ENCODE results near the gene GCC2. TPM values are rescaled to one million over a fixed set of nuclear protein-coding genes. Genes with fewer than 3 reads are reported as not detected.

The GCC2 gene
- total and polyA plus RNA-seq, 2 donors (not counting 3 experiments of a cell fraction or from before 2014, with no cell fraction given), result 4.1 to 38.7 TPM

DNA sequence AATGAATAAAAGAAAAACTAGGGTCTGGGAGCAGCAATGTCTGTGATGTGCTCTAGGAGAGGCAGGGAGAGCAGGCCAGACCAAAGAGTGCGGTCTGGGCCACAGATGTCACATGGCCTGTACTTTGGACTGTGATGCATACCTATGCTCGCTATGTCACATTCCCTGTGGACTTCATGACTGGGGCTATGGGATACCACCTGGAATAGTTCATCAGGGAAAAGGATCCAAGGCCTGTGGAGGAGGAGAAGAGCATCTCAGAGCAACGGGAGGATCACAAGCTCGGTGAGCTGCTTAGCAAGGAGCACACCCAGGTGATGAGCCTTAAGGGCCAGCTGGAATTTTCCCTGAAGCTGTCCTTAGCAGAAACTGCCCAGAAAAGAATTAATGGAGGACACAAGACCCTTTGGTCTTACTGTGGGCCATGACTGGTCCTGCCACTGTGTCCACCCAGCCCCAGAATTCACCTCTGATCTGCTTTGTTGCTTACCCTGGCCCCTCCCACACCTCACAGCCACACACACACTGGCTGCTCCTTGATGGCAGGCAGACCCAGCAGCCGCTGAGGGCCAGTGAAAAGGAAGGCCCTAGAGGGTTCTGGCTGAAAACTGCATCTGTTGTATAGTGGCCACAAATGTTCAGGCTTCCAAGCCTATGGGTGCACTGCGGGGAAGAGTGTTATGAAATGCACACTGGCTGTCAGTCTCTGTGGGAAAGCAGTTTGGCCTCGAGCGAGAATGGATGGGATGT, 25.3 kb upstream of the GCC2 start:
- no peak overlapping the region for H2AFZ ChIP-seq (ENCODE audit: low read depth, low read length)
- no TSS peak for BruUV-seq (replicated peaks)
- DNase-seq (ENCODE audit: low read depth, low spot score) (no peak), FAIRE-seq (no peak)
- dilution Hi-C loops (cut with MboI; ENCODE audit: extremely low pct_ligation_motif_present, low sequenced_read_pairs) (no loop called here), intact Hi-C loops (cut with micrococcal nuclease) (loop anchor here (2.0 kb wide), 1 partner anchor 39 kb away; no protein-coding TSS in a partner anchor)
- ChIA-PET POLR2A (no interaction called here), CTCF (no interaction called here)
- no peak for TF ChIP-seq FOS (IDR thresholded peaks at IDR 0.05; ENCODE audit: borderline replicate concordance, insufficient read depth, low read length)
- TF ChIP-seq GATA2 (IDR thresholded peaks at IDR 0.05; ENCODE audit: insufficient read depth, insufficient read length, low read depth, low read length), result no peak
- TF ChIP-seq JUN (IDR thresholded peaks at IDR 0.05; ENCODE audit: borderline replicate concordance, insufficient read depth, insufficient read length, low read depth), result no peak
- no peak for TF ChIP-seq EZH2 (IDR thresholded peaks at IDR 0.05; ENCODE audit: borderline replicate concordance, low read depth, low read length, severe bottlenecking)
- no peak for TF ChIP-seq MYC (IDR thresholded peaks at IDR 0.05; ENCODE audit: low read depth, low read length)
- TF ChIP-seq, protein P1, sequence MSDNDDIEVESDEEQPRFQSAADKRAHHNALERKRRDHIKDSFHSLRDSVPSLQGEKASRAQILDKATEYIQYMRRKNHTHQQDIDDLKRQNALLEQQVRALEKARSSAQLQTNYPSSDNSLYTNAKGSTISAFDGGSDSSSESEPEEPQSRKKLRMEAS (IDR thresholded peaks at IDR 0.05; ENCODE audit: insufficient read depth, insufficient read length), result no peak
- TF ChIP-seq, protein P2, sequence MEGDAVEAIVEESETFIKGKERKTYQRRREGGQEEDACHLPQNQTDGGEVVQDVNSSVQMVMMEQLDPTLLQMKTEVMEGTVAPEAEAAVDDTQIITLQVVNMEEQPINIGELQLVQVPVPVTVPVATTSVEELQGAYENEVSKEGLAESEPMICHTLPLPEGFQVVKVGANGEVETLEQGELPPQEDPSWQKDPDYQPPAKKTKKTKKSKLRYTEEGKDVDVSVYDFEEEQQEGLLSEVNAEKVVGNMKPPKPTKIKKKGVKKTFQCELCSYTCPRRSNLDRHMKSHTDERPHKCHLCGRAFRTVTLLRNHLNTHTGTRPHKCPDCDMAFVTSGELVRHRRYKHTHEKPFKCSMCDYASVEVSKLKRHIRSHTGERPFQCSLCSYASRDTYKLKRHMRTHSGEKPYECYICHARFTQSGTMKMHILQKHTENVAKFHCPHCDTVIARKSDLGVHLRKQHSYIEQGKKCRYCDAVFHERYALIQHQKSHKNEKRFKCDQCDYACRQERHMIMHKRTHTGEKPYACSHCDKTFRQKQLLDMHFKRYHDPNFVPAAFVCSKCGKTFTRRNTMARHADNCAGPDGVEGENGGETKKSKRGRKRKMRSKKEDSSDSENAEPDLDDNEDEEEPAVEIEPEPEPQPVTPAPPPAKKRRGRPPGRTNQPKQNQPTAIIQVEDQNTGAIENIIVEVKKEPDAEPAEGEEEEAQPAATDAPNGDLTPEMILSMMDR (IDR thresholded peaks at IDR 0.05; ENCODE audit: extremely low read depth in 1 of 2, insufficient read depth in 1 of 2, low read depth in 1 of 2, low read length in 2 of 2), result no peak
- TF ChIP-seq POLR2AphosphoS5 (IDR thresholded peaks at IDR 0.05; ENCODE audit: insufficient read depth, low read depth, low read length), result no peak
- no peak for TF ChIP-seq POLR2A (IDR thresholded peaks at IDR 0.05; ENCODE audit: low read depth, low read length)
- H3K36me3 ChIP-seq (ENCODE audit: control insufficient read depth in 2 of 2, extremely low read depth in 1 of 2, insufficient read depth in 2 of 2, low read length in 2 of 2), result no peaks in the 10 kb centered on the region
- H3K9me1 ChIP-seq (replicated peaks; ENCODE audit: control insufficient read depth, extremely low read depth, insufficient read depth, low read length), result no peaks in the 10 kb centered on the region
- no peaks in the 10 kb centered on the region for H3K79me2 ChIP-seq (ENCODE audit: control insufficient read depth, insufficient read depth, low read length)
- H3K27me3 ChIP-seq (ENCODE audit: control insufficient read depth in 2 of 2, insufficient read depth in 2 of 2, low read length in 2 of 2), result peaks cover 9 to 11% of the 10 kb centered on the region in 2 experiments
- H3K27ac ChIP-seq (ENCODE audit: insufficient read depth, low read depth, low read length), result no peak overlapping the region
- H3K4me3 ChIP-seq (replicated peaks in 1 of 3; ENCODE audit: insufficient read depth in 1 of 3, low read depth in 1 of 3, low read length in 3 of 3), result no peak overlapping the region
- H3K9ac ChIP-seq (replicated peaks; ENCODE audit: extremely low read depth, insufficient read depth, low read length), result no peak overlapping the region
- no peak overlapping the region for H3K4me2 ChIP-seq (ENCODE audit: insufficient read depth, low read length)
- H3K4me1 ChIP-seq (ENCODE audit: control insufficient read depth, extremely low read depth, insufficient read depth, low read length), result no peaks in the 10 kb centered on the region
- no peaks in the 10 kb centered on the region for H3K9me3 ChIP-seq (replicated peaks; ENCODE audit: control insufficient read depth, insufficient read depth, low read length)
- no peaks in the 10 kb centered on the region for H4K20me1 ChIP-seq (replicated peaks; ENCODE audit: control insufficient read depth, extremely low read depth, insufficient read depth, low read length)
